Measurements from ENCODE around the gene BIK. TPM values are rescaled to one million over a fixed set of nuclear protein-coding genes. Genes with fewer than 3 reads are reported as not detected.

The BIK gene
- total and polyA plus RNA-seq, 8 donors: 2.3 to 29.2 (median 16.6) TPM; not detected in 2

DNA sequence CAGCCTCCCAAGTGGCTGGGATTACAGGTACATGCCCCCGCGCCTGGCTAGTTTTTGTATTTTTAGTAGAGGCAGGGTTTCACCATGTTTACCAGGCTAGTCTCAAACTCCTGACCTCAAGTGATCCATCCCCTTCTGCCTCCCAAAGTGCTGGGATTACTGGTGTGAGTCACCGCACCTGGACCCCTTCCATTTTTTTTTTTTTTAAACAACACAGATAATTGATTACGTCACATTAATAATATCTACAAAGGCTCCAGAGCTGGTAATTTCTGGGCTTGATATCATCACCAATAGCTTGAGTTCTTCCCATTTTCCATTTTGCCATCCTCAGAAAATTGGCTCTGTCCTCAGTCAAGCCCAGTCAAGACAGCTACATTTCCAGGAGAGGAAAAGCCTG is 28.6 kb upstream of the BIK start:
- H3K9me3 ChIP-seq: no peaks in the 10 kb centered on the region
- no peak for DNase-seq
- TF ChIP-seq POLR2AphosphoS5 (IDR thresholded peaks at IDR 0.05) (no peak), POLR2A (IDR thresholded peaks at IDR 0.05) (no peak), CTCF (IDR thresholded peaks at IDR 0.05) (no peak), EP300 (IDR thresholded peaks at IDR 0.05) (no peak)
- 86 to 92% (median 89%) methylated on average over 4 of the region's 4 CpGs for WGBS, 5 donors
- peaks cover 0 to 6% (median 0%) of the 10 kb centered on the region in 4 donors for H3K4me1 ChIP-seq
- peaks cover 0 to 9% (median 0%) of the 10 kb centered on the region in 4 donors for H3K36me3 ChIP-seq
- H3K4me3 ChIP-seq: no peak overlapping the region
- no peak overlapping the region for H3K27ac ChIP-seq
- no peaks in the 10 kb centered on the region for H3K27me3 ChIP-seq
- intact Hi-C loops (cut with DNase I; ENCODE audit: low total_unique reads): no loop called here

GRCh38 chr22:43085658-43086606 is 24.6 kb upstream of the BIK start:
- DNase-seq: no peak
- intact Hi-C loops (cut with DNase I; ENCODE audit: low total_unique reads): no loop called here
- Histone ChIP-seq H3K27ac (no peak overlapping the region), H3K4me1 (peaks cover 5 to 17% (median 13%) of the 10 kb centered on the region in 4 donors), H3K36me3 (peaks cover 0 to 9% (median 0%) of the 10 kb centered on the region in 4 donors), H3K27me3 (no peaks in the 10 kb centered on the region), H3K4me3 (no peak overlapping the region), H3K9me3 (no peaks in the 10 kb centered on the region)
- TF ChIP-seq POLR2AphosphoS5 (IDR thresholded peaks at IDR 0.05) (no peak), EP300 (IDR thresholded peaks at IDR 0.05) (no peak), POLR2A (IDR thresholded peaks at IDR 0.05) (no peak), CTCF (IDR thresholded peaks at IDR 0.05) (no peak)
- 79 to 83% (median 81%) methylated on average over 18 to 19 of the region's 19 CpGs for WGBS, 5 donors

DNA sequence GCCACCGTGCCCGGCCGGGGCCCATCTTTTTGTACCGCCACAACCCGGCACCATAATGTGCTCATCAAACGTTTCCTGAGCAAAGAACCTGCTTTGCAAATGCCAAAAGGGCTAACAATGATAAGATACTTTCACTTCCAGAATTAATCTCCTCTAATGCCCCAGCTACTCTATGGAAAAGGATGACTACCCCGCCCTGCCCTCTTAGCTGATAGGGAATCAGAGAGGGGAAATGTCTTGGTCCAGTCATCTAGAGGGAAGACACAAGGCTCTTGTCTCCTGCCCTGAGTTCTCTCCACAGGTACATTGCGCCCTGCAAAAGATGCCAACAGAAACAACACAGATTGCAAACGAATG is 21.9 kb upstream of the BIK start:
- peaks cover 5 to 17% (median 13%) of the 10 kb centered on the region in 4 donors for H3K4me1 ChIP-seq
- no peaks in the 10 kb centered on the region for H3K27me3 ChIP-seq
- intact Hi-C loops (cut with DNase I; ENCODE audit: low total_unique reads): no loop called here
- H3K27ac ChIP-seq: peak overlapping the region in 4 of 5 donors; percentile 71 to 87 (median 75)
- H3K9me3 ChIP-seq: no peaks in the 10 kb centered on the region
- WGBS, 5 donors: 33 to 52% (median 52%) methylated on average over 9 of the region's 9 CpGs
- H3K4me3 ChIP-seq: peak overlapping the region; percentile 74 to 94 (median 85)
- H3K36me3 ChIP-seq: peaks cover 0 to 9% (median 0%) of the 10 kb centered on the region in 4 donors
- TF ChIP-seq EP300 (IDR thresholded peaks at IDR 0.05): no peak
- TF ChIP-seq POLR2AphosphoS5 (IDR thresholded peaks at IDR 0.05): no peak
- no peak for TF ChIP-seq CTCF (IDR thresholded peaks at IDR 0.05)
- TF ChIP-seq POLR2A (IDR thresholded peaks at IDR 0.05): no peak
- DNase-seq: no peak

DNA sequence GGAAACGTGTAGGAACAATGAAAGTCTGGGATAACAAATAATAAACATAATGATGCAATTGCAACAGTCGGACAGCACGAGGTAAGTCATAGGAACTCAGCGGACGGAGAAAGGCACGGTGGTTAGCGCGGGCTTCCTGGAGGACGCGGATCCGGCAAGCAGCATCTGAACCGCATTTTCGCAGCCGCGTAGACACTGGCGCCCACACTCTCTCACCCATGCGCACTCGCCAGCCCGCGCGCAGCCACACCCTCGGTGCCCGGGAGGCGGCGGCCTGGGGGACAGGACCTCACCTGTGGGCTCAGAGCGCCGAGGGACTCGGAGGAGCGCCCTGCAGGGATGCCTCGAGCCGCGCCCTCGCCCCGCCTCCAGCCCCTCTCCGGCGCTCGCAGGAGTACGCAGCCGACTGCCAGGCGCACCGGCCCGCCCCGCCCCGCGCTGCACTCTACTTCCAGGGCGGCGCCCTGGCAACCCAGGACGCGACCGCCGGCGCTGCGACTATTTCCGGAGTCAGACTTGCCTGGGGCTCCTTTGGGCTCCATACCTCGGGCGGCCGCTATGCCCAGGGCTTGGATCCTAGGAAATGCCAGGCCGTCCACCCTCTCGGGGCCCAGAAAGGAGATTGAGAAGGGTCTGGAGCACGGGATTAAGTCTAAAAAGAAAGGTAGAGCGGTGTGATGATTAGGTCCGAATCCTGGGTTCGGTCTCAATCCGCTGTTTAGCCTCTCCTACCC is 21.4 kb upstream of the BIK start, which contains the start of gene TTLL1:
Gene TTLL1, minus strand, starts transcription at position 408 of the 734 bp plus-strand sequence. CDS start 13,805 bp downstream, outside the sequence.
- Histone ChIP-seq H3K36me3 (peaks cover 0 to 9% (median 0%) of the 10 kb centered on the region in 4 donors), H3K4me1 (peaks cover 5 to 17% (median 13%) of the 10 kb centered on the region in 4 donors), H3K4me3 (peak within 1 kb of the TSS; percentile 74 to 94 (median 85)), H3K27me3 (peaks cover 0 to under 1% (median 0%) of the 10 kb centered on the region in 3 donors), H3K9me3 (no peaks in the 10 kb centered on the region), H3K27ac (peak within 1 kb of the TSS; percentile 52 to 87 (median 72))
- 3 to 7% (median 4%) methylated on average over 44 to 64 of the region's 64 CpGs for WGBS, 5 donors
- peak; percentile 92 to 97 for DNase-seq
- TF ChIP-seq POLR2AphosphoS5 (IDR thresholded peaks at IDR 0.05) (peak; percentile 45 to 83 (median 49)), CTCF (IDR thresholded peaks at IDR 0.05) (peak in 1 of 7 experiments; percentile 3), POLR2A (IDR thresholded peaks at IDR 0.05) (no peak), EP300 (IDR thresholded peaks at IDR 0.05) (no peak)
- intact Hi-C loops (cut with DNase I; ENCODE audit: low total_unique reads): no loop called here

Measured in stomach (tissue), 9 donors.